Astrocyte (in vitro differentiated cells and primary cell): ENCODE measurements around the gene ZNF362.

Source experiments
- EZH2 ChIP-seq: IDR thresholded peaks from 2 replicates; pipeline ENCODE4 v1.6.1; 2012; ENCODE audit warnings: mild to moderate bottlenecking, low read length, inconsistent platforms; ENCODE audit not compliant: insufficient read depth
- TF ChIP-seq, protein P1 (sequence below): IDR thresholded peaks from 2 replicates; pipeline ENCODE4 v1.5.1; 2011; ENCODE audit warnings: low read depth, mild to moderate bottlenecking, inconsistent platforms, low read length, moderate library complexity; ENCODE audit not compliant: insufficient read depth

- TF ChIP-seq, protein P1, sequence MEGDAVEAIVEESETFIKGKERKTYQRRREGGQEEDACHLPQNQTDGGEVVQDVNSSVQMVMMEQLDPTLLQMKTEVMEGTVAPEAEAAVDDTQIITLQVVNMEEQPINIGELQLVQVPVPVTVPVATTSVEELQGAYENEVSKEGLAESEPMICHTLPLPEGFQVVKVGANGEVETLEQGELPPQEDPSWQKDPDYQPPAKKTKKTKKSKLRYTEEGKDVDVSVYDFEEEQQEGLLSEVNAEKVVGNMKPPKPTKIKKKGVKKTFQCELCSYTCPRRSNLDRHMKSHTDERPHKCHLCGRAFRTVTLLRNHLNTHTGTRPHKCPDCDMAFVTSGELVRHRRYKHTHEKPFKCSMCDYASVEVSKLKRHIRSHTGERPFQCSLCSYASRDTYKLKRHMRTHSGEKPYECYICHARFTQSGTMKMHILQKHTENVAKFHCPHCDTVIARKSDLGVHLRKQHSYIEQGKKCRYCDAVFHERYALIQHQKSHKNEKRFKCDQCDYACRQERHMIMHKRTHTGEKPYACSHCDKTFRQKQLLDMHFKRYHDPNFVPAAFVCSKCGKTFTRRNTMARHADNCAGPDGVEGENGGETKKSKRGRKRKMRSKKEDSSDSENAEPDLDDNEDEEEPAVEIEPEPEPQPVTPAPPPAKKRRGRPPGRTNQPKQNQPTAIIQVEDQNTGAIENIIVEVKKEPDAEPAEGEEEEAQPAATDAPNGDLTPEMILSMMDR: no peak
- TF ChIP-seq EZH2: no peak
These were observed 63.8 kb downstream of the ZNF362 start for GRCh38 chr1:33319949-33320618.
